Heart left ventricle (tissue), 13 donors: ENCODE results near the gene PRDM11.

Source experiments
- POLR2A ChIP-seq, 2 donors: fragments of 450-650 bp; IDR thresholded peaks; one replicate each; pipeline ENCODE4 v1.6.1; 2017; ENCODE audit warnings: antibody characterized with exemption in 2 of 2, mild to moderate bottlenecking in 2 of 2, moderate library complexity in 2 of 2
- TF ChIP-seq, protein P1 (sequence below), 12 donors: fragments of 200-600 bp; sonication (generic) in 4 of 12; IDR thresholded peaks; one replicate each; pipeline versions ENCODE4 v1.5.0 to v1.8.0; 2018 to 2022; ENCODE audit warnings: antibody characterized with exemption in 12 of 12, mild to moderate bottlenecking in 5 of 12
- donor health status: ischemic (EF 13 %, LVEDD 7.1; RV severe dilation, severe dysfunction).
- donor health status: DM: no; HTN: yes; CAD: no.
- donor health status: DM: no; HTN: no; CAD: no.
- donor health status: ischemic (EF 25% LVEDD 6.9; RV normal size, moderate dysfunction).
- donor health status: ischemic (EF 25% LVEDD 5.7; RV mildly dilated, moderate dysfunction).
- donor health status: ischemic (EF 35%, LVEDD 5.7; RV mildly dilated, moderate dysfunction).
- donor health status: nonischemic (EF 11% LVEDD 7.7; RV severe dilation, severe dysfunction).
- donor health status: DM: yes; HTN: yes; CAD: no.
- donor health status: PGD.
- donor health status: ischemic (EF 29% LVEDD 5.4; RV normal size, mild dysfunction).
- donor health status: nonischemic (EF 23%, LVEDD 6.1; RV moderate dilation, normal function).

DNA sequence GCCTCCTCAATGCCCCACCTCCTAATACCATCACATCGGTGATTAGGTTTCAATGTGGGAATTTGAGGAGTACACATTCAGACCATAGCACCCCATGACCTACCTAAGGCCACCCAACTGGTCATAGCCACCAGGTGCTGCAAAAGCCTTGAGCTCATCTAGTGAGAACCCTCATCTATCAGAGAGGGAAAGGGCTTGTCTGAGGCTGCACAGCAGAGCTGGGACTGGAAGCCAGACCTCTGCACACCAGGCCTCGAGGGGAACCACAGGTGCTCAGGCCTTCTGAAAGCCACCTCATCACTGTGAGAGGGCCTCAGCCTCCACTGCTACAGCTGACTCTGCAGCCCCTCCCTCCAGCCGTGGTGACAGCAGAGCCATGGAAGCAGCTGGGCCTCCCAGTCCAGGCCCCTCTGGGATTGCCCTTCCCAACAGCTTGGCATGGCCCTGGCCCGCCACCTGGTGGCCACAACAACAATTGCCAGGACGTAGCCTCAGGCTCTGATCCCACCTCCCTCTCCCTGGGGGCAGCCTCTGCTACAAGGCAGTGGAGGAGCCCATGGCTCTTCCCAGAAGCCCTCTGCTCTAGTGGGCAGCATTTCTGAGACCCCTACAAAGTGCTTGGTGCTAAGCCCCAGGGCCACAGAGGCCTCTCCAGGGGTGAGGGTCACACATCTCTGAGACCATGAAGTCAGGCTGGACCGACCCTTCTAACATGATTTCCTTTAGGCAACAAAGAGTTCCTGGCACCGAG lies 41.0 kb upstream of the PRDM11 start:
- no peak for TF ChIP-seq POLR2A (IDR thresholded peaks at IDR 0.05)
- TF ChIP-seq, protein P1, sequence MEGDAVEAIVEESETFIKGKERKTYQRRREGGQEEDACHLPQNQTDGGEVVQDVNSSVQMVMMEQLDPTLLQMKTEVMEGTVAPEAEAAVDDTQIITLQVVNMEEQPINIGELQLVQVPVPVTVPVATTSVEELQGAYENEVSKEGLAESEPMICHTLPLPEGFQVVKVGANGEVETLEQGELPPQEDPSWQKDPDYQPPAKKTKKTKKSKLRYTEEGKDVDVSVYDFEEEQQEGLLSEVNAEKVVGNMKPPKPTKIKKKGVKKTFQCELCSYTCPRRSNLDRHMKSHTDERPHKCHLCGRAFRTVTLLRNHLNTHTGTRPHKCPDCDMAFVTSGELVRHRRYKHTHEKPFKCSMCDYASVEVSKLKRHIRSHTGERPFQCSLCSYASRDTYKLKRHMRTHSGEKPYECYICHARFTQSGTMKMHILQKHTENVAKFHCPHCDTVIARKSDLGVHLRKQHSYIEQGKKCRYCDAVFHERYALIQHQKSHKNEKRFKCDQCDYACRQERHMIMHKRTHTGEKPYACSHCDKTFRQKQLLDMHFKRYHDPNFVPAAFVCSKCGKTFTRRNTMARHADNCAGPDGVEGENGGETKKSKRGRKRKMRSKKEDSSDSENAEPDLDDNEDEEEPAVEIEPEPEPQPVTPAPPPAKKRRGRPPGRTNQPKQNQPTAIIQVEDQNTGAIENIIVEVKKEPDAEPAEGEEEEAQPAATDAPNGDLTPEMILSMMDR (IDR thresholded peaks at IDR 0.05), result peak; percentile 87 to 97 (median 93)
